Loucy (cell line): ENCODE measurements around the gene TNFRSF9.

Experiments
- CTCF ChIP-seq: fragments of 200-600 bp; sonication (generic); conservative IDR thresholded peaks from 2 replicates; pipeline ENCODE4 v1.5.1; 2014; ENCODE audit warnings: mild to moderate bottlenecking, antibody characterized with exemption, low read length
- EZH2phosphoT487 ChIP-seq: fragments of 200-600 bp; IDR thresholded peaks from 2 replicates; pipeline ENCODE4 v1.6.1; 2018; ENCODE audit warnings: antibody characterized with exemption, mild to moderate bottlenecking, moderate library complexity, borderline replicate concordance

DNA sequence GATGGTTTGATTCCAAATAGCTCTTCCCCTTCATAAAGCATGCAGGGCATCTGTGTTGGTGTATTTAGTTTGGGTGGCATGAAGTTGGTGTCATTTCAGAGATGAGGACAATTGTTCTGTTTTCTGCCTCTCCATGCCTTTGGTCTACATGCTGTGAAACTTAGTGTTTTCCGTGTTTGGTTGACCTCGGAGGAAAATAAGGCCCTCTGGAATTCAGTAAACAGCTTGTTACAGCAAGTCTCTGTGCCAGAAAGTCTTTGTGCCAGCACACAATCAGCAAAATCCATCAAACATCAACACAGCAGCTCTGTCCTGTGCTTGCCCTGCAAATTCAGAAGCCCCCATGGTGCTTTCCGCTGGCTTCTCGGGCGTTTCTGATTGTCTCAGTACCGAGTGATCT, 30.4 kb upstream of the TNFRSF9 start:
- TF ChIP-seq CTCF, result no peak
- no peak for TF ChIP-seq EZH2phosphoT487
